ENCODE data around the gene TM9SF1. TPM values are rescaled to one million over a fixed set of nuclear protein-coding genes. Genes with fewer than 3 reads are reported as not detected.

The TM9SF1 gene
- total and polyA plus RNA-seq, 2 donors (not counting 1 experiment from before 2014, with no cell fraction given) = 7.6 to 24.5 TPM

DNA sequence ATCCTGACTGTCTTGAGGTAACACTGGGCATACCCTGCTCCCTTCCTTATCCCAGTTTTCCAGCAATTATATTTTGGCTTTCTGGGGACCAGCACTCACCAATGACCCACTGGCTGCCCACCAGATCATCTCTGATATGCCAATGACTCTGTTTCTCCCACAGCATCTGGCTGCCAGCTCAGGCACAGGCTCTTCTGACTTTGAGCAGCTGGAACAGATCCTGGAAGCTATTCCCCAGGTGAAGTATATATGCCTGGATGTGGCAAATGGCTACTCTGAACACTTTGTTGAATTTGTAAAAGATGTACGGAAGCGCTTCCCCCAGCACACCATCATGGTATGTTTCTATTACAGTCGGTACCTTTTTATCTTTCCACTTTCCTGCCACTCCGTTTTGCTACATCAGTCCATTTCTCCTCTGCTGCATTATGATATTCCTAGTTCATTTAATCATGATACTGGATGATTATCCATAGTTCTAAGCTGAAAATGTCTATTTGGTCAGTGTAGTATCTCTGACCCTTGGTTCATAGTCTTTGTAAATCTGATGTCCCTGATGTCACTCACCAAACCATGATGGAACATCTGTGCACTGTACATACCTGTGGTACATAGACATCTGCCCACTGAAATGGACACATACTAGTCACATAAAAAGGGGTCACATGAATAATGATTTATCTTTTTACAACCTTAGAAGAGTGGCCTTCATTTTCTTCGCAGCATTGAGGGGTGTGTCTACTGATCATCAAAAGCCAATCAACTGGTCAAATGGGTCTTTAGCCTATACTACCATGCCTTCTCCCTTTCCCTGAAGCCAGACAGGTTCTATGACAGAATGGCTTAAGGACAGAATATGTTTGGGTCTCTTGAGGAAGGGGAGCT lies 40.8 kb upstream of the TM9SF1 start:
- DNase-seq (no peak), ATAC-seq (ENCODE audit: low read depth) (no peak)
- POLR2A ChIA-PET = interaction anchor here (0.5 kb wide), 1 partner anchor 85 kb away, joined by 3 read pairs; no protein-coding TSS in a partner anchor
- H3K4me1 ChIP-seq (ENCODE audit: control insufficient read depth in 2 of 2, insufficient read depth in 2 of 2, low read length in 2 of 2) = peaks cover 40 to 44% of the 10 kb centered on the region in 2 donors
- peaks cover 81% of the 10 kb centered on the region for H3K4me1 Mint-ChIP-seq
- no peak overlapping the region for H3K4me2 ChIP-seq (replicated peaks; ENCODE audit: low read depth, low read length, poor library complexity, severe bottlenecking)
- TF ChIP-seq, protein P1, sequence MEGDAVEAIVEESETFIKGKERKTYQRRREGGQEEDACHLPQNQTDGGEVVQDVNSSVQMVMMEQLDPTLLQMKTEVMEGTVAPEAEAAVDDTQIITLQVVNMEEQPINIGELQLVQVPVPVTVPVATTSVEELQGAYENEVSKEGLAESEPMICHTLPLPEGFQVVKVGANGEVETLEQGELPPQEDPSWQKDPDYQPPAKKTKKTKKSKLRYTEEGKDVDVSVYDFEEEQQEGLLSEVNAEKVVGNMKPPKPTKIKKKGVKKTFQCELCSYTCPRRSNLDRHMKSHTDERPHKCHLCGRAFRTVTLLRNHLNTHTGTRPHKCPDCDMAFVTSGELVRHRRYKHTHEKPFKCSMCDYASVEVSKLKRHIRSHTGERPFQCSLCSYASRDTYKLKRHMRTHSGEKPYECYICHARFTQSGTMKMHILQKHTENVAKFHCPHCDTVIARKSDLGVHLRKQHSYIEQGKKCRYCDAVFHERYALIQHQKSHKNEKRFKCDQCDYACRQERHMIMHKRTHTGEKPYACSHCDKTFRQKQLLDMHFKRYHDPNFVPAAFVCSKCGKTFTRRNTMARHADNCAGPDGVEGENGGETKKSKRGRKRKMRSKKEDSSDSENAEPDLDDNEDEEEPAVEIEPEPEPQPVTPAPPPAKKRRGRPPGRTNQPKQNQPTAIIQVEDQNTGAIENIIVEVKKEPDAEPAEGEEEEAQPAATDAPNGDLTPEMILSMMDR (IDR thresholded peaks at IDR 0.05) = no peak
- TF ChIP-seq EZH2 (IDR thresholded peaks at IDR 0.05; ENCODE audit: borderline replicate concordance, insufficient read depth, low read depth, low read length, poor library complexity, severe bottlenecking) = no peak
- no peak overlapping the region for H2AFZ ChIP-seq (ENCODE audit: insufficient read depth, low read depth, low read length, poor library complexity, severe bottlenecking)
- H3K27ac Mint-ChIP-seq = peak overlapping the region; percentile 0
- H3K79me2 ChIP-seq (ENCODE audit: control insufficient read depth, insufficient read depth, low read length) = peaks cover 64% of the 10 kb centered on the region
- H3K4me3 ChIP-seq (ENCODE audit: control extremely low read depth in 1 of 5, extremely low read depth in 1 of 5, insufficient read depth in 1 of 5, low read depth in 2 of 5, low read length in 4 of 5) = no peak overlapping the region
- no peaks in the 10 kb centered on the region for H3K9me3 ChIP-seq (ENCODE audit: control extremely low read depth in 1 of 3, control insufficient read depth in 2 of 3, insufficient read depth in 1 of 3, low read length in 2 of 3)
- no peaks in the 10 kb centered on the region for H3K9me3 Mint-ChIP-seq (ENCODE audit: insufficient read depth)
- H4K20me1 ChIP-seq (ENCODE audit: control insufficient read depth, insufficient read depth, low read length, poor library complexity, severe bottlenecking) = peaks cover 38% of the 10 kb centered on the region
- no peaks in the 10 kb centered on the region for H3K27me3 ChIP-seq (replicated peaks in 1 of 4; ENCODE audit: control extremely low read depth in 1 of 4, control insufficient read depth in 3 of 4, insufficient read depth in 4 of 4, low read length in 3 of 4)
- peak overlapping the region in 1 of 2 donors; percentile 41 for H3K27ac ChIP-seq (ENCODE audit: low read length in 2 of 2)
- no peak overlapping the region for H3K9ac ChIP-seq (ENCODE audit: low read length)
- WGBS (ENCODE audit: insufficient coverage) = no CpG with 5 or more reads among the region's 5 CpGs
- intact Hi-C loops (cut with micrococcal nuclease) = no loop called here
- H3K4me3 Mint-ChIP-seq = no peak overlapping the region
- CTCF ChIA-PET = interaction anchor here (1.4 to 3.2 kb wide), 4 partner anchors 20 to 196 kb away, joined by 5 to 10 read pairs (median 7); partner anchors contain the start of gene MDP1
- H3K27me3 Mint-ChIP-seq = no peaks in the 10 kb centered on the region
- peaks cover 2 to 61% of the 10 kb centered on the region in 2 experiments for H3K36me3 ChIP-seq (replicated peaks in 1 of 2; ENCODE audit: control extremely low read depth in 1 of 2, control insufficient read depth in 1 of 2, extremely low read depth in 1 of 2, insufficient read depth in 2 of 2, low read length in 1 of 2)
